ENCODE measurements around the gene UTP11. TPM values are rescaled to one million over a fixed set of nuclear protein-coding genes. Genes with fewer than 3 reads are reported as not detected.
"Not testable (repeated sequence)": the region's sequence is repeated elsewhere in the genome, so short reads cannot be mapped to it uniquely, and the experiment has no call there.

The UTP11 gene
- total and polyA plus RNA-seq, 2 experiments from 2014 or later = 37.1 to 51.0 TPM

DNA sequence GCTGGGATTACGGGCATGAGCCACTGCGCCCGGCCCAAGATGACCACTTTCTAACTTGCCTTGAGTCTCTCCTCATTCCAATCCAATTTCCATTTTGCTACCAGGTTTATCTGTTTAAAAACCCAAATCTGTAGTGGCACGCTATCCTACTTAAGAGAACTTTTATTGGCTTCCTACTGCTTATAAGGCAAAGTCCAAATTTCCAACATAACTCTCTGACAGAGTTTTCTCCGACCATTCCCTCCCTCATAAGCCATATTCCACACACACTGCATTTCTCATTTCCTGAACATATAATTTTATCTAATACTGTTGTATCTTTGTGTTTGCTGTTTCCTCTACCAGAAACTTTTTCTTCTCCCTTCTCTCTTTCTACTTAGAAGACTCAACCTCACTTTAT, 38.0 kb upstream of the UTP11 start:
- Histone ChIP-seq H3K9me3 (ENCODE audit: low read depth) (no peaks in the 10 kb centered on the region), H3F3A (ENCODE audit: insufficient read depth) (peaks cover 21% of the 10 kb centered on the region; the same call in 1 of the 2 replicates), H3K27me3 (replicated peaks; ENCODE audit: insufficient read depth) (no peaks in the 10 kb centered on the region), H3K9me2 (ENCODE audit: insufficient read depth) (no peaks in the 10 kb centered on the region), H2AFZ (no peak overlapping the region), H4K20me1 (ENCODE audit: insufficient read depth) (no peaks in the 10 kb centered on the region), H3K4me1 (ENCODE audit: insufficient read depth) (no peaks in the 10 kb centered on the region), H3K4me2 (ENCODE audit: unreplicated experiment) (no peak overlapping the region), H3K4me3 (no peak overlapping the region), H3K36me3 (ENCODE audit: low read depth) (peaks cover 54% of the 10 kb centered on the region), H3K27ac (no peak overlapping the region), H3K79me2 (ENCODE audit: insufficient read depth) (peaks cover 42% of the 10 kb centered on the region), H3K9ac (no peak overlapping the region)
- no peak for DNase-seq
- TF ChIP-seq EZH2 (IDR thresholded peaks at IDR 0.05; ENCODE audit: insufficient read depth, poor library complexity, severe bottlenecking) = no peak
- TF ChIP-seq EZH2phosphoT487 (IDR thresholded peaks at IDR 0.05; ENCODE audit: insufficient read depth, low read depth) = no peak
- WGBS, 2 experiments (ENCODE audit: low coverage in 1 of 2, low lambda C conversion rate in 2 of 2, missing lambda C conversion rate in 2 of 2) = 96 to 97% methylated on average over 5 of the region's 5 CpGs
- in situ Hi-C loops (cut with MboI) = no loop called here

DNA sequence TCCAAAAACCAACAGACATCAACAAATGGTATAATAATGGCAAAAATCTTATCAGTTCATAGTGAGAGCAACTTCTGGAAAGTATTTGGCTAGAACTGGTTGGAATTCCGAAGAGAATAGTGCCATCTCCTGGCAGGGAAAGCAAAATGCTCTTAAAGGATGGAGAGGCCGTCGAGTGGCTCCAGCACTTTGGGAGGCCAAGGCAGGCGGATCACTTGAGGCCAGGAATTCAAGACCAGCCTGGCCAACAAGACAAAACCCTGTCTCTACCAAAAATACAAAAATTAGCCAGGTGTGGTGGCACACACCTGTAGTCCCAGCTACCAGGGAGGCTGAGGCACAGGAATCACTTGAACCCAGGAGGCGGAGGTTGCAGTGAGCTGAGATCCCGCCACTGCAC, 37.5 kb upstream of the UTP11 start:
- Histone ChIP-seq H3K79me2 (ENCODE audit: insufficient read depth) (peaks cover 42% of the 10 kb centered on the region), H3F3A (ENCODE audit: insufficient read depth) (peaks cover 20% of the 10 kb centered on the region; the same call in 1 of the 2 replicates), H3K36me3 (ENCODE audit: low read depth) (peaks cover 54% of the 10 kb centered on the region)
- H3K9ac ChIP-seq; H4K20me1 ChIP-seq (ENCODE audit: insufficient read depth); H3K4me3 ChIP-seq; H3K9me2 ChIP-seq (ENCODE audit: insufficient read depth); H3K27ac ChIP-seq; H3K9me3 ChIP-seq (ENCODE audit: low read depth); in situ Hi-C loops (cut with MboI); H2AFZ ChIP-seq; H3K4me1 ChIP-seq (ENCODE audit: insufficient read depth); H3K4me2 ChIP-seq (ENCODE audit: unreplicated experiment); H3K27me3 ChIP-seq (replicated peaks; ENCODE audit: insufficient read depth): not testable (repeated sequence)
- 59 to 66% methylated on average over 6 of the region's 6 CpGs for WGBS, 2 experiments (ENCODE audit: low coverage in 1 of 2, low lambda C conversion rate in 2 of 2, missing lambda C conversion rate in 2 of 2)
- DNase-seq = peak; percentile 75

DNA sequence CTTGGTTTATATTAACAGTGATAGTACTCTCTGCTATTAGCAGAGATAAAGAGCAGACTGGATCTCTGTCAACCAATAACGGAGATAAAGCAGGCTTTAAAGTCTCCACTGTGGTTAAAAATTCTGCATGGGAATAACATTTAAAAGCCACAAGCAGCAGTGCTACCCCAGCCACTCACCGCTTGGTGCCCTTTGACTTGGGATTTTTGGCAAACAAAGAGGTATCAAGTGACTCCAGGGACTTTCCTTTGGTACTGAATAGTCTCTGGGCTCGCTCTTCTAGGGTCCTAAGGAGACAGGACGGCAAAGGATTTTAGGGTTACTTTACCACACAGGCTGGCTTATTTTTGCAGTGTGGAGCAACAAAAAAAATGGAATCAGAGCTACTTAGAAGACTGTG, 34.0 kb upstream of the UTP11 start:
- H2AFZ ChIP-seq = no peak overlapping the region
- no peak for DNase-seq
- no peaks in the 10 kb centered on the region for H3K27me3 ChIP-seq (replicated peaks; ENCODE audit: insufficient read depth)
- H3K27ac ChIP-seq = no peak overlapping the region
- no peak overlapping the region for H3K9ac ChIP-seq
- peaks cover 10% of the 10 kb centered on the region for H3K79me2 ChIP-seq (ENCODE audit: insufficient read depth)
- peaks cover 20% of the 10 kb centered on the region; the same call in 1 of the 2 replicates for H3F3A ChIP-seq (ENCODE audit: insufficient read depth)
- TF ChIP-seq EZH2 (IDR thresholded peaks at IDR 0.05; ENCODE audit: insufficient read depth, poor library complexity, severe bottlenecking) (no peak), EZH2phosphoT487 (IDR thresholded peaks at IDR 0.05; ENCODE audit: insufficient read depth, low read depth) (no peak)
- in situ Hi-C loops (cut with MboI) = no loop called here
- 98% methylated on average over 4 of the region's 4 CpGs for WGBS, 2 experiments (ENCODE audit: low coverage in 1 of 2, low lambda C conversion rate in 2 of 2, missing lambda C conversion rate in 2 of 2)
- H3K9me3 ChIP-seq (ENCODE audit: low read depth) = no peaks in the 10 kb centered on the region
- H3K4me2 ChIP-seq (ENCODE audit: unreplicated experiment) = no peak overlapping the region
- H4K20me1 ChIP-seq (ENCODE audit: insufficient read depth) = no peaks in the 10 kb centered on the region
- no peak overlapping the region for H3K4me3 ChIP-seq
- H3K4me1 ChIP-seq (ENCODE audit: insufficient read depth) = no peaks in the 10 kb centered on the region
- no peaks in the 10 kb centered on the region for H3K9me2 ChIP-seq (ENCODE audit: insufficient read depth)
- peaks cover 57% of the 10 kb centered on the region for H3K36me3 ChIP-seq (ENCODE audit: low read depth)

DNA sequence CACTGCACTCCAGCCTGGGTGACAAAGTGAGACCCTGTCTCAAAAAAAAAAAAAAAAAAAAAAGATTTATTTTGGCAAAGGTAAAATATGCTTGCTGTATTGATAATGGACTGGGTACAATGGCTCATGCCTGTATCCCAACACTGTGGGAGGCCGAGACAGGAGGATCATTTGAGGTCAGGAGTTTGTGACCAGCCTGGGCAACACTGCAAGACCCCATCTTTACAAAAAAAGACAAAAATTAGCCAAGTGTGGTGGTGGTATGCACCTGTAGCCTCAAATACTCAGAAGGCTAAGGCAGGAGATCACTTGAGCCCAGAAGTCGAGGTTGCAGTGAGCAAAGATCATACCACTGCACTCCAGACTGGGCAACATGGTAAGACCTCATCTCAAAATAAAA, 29.0 kb upstream of the UTP11 start:
- Histone ChIP-seq H4K20me1 (ENCODE audit: insufficient read depth) (no peaks in the 10 kb centered on the region), H3K4me1 (ENCODE audit: insufficient read depth) (peaks cover 4% of the 10 kb centered on the region; the same call in 1 of the 2 replicates), H3K9me3 (ENCODE audit: low read depth) (no peaks in the 10 kb centered on the region), H3F3A (ENCODE audit: insufficient read depth) (peaks cover 12% of the 10 kb centered on the region; the same call in 1 of the 2 replicates), H3K27me3 (replicated peaks; ENCODE audit: insufficient read depth) (no peaks in the 10 kb centered on the region), H3K4me3 (no peak overlapping the region), H3K9me2 (ENCODE audit: insufficient read depth) (no peaks in the 10 kb centered on the region), H2AFZ (no peak overlapping the region), H3K27ac (no peak overlapping the region), H3K79me2 (ENCODE audit: insufficient read depth) (peaks cover 23% of the 10 kb centered on the region), H3K9ac (no peak overlapping the region), H3K36me3 (ENCODE audit: low read depth) (peaks cover 60% of the 10 kb centered on the region), H3K4me2 (ENCODE audit: unreplicated experiment) (no peak overlapping the region)
- TF ChIP-seq EZH2phosphoT487 (IDR thresholded peaks at IDR 0.05; ENCODE audit: insufficient read depth, low read depth) (no peak), EZH2 (IDR thresholded peaks at IDR 0.05; ENCODE audit: insufficient read depth, poor library complexity, severe bottlenecking) (no peak)
- 90 to 98% methylated on average over 2 of the region's 2 CpGs for WGBS, 2 experiments (ENCODE audit: low coverage in 1 of 2, low lambda C conversion rate in 2 of 2, missing lambda C conversion rate in 2 of 2)
- no peak for DNase-seq
- in situ Hi-C loops (cut with MboI) = no loop called here

DNA sequence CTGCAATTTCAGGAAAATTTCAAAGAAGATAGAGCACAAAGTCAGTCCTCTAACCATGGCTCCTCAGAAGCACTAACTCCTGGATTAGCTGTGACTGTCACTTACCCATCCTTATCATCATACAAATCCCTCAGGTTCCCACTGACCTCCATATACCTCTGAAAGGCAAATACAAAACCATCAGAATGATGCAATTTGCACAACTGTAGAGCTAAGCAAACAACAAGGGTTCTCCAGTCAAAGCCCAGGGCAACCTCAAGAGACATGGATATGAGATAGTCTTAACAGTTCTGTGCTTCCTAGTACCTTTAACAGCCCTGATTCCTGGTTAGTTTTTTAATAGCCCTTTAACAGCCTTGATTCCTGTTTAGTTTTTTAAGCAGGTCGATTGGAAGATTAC, 24.9 kb upstream of the UTP11 start:
- Histone ChIP-seq H3F3A (ENCODE audit: insufficient read depth) (peaks cover 32% of the 10 kb centered on the region; the same call in 1 of the 2 replicates), H2AFZ (no peak overlapping the region), H3K4me3 (no peak overlapping the region), H3K27ac (no peak overlapping the region), H3K9ac (peak overlapping the region; percentile 93; the same call in 1 of the 2 replicates), H3K36me3 (ENCODE audit: low read depth) (peaks cover 27% of the 10 kb centered on the region; the same call in 1 of the 2 replicates), H3K9me3 (ENCODE audit: low read depth) (no peaks in the 10 kb centered on the region), H3K79me2 (ENCODE audit: insufficient read depth) (peaks cover 34% of the 10 kb centered on the region), H3K4me2 (ENCODE audit: unreplicated experiment) (no peak overlapping the region), H3K4me1 (ENCODE audit: insufficient read depth) (peaks cover 8% of the 10 kb centered on the region; the same call in 1 of the 2 replicates), H3K27me3 (replicated peaks; ENCODE audit: insufficient read depth) (no peaks in the 10 kb centered on the region), H3K9me2 (ENCODE audit: insufficient read depth) (no peaks in the 10 kb centered on the region), H4K20me1 (ENCODE audit: insufficient read depth) (no peaks in the 10 kb centered on the region)
- WGBS, 2 experiments (ENCODE audit: low coverage in 1 of 2, low lambda C conversion rate in 2 of 2, missing lambda C conversion rate in 2 of 2) = 46 to 71% methylated on average over 1 of the region's 1 CpG
- TF ChIP-seq EZH2phosphoT487 (IDR thresholded peaks at IDR 0.05; ENCODE audit: insufficient read depth, low read depth) (no peak), EZH2 (IDR thresholded peaks at IDR 0.05; ENCODE audit: insufficient read depth, poor library complexity, severe bottlenecking) (no peak)
- in situ Hi-C loops (cut with MboI) = no loop called here
- DNase-seq = no peak

Measured in GM23248 (cell line).